ENCODE data around the gene WDFY4. TPM values are rescaled to one million over a fixed set of nuclear protein-coding genes. Genes with fewer than 3 reads are reported as not detected.

The WDFY4 gene
- total RNA-seq, 1 donor from 2014 or later: 0.25 TPM

GRCh38 chr10:49029666-49030065 lies 345.0 kb downstream of the WDFY4 start:
- Histone ChIP-seq H3K9ac (ENCODE audit: low read length) (no peak overlapping the region), H2AFZ (ENCODE audit: low read depth, low read length) (no peak overlapping the region), H3K27ac (ENCODE audit: low read depth, low read length) (no peak overlapping the region), H3K36me3 (ENCODE audit: insufficient read depth, low read length) (no peaks in the 10 kb centered on the region), H3K79me2 (ENCODE audit: insufficient read depth, low read length) (no peaks in the 10 kb centered on the region), H4K20me1 (ENCODE audit: insufficient read depth, low read length) (no peaks in the 10 kb centered on the region), H3K4me2 (ENCODE audit: low read length) (no peak overlapping the region), H3K27me3 (ENCODE audit: insufficient read depth, low read length) (no peaks in the 10 kb centered on the region), H3K4me1 (ENCODE audit: insufficient read depth, low read length) (no peaks in the 10 kb centered on the region), H3K9me3 (ENCODE audit: insufficient read depth, low read depth, low read length) (no peaks in the 10 kb centered on the region), H3K4me3 (ENCODE audit: insufficient read depth, low read depth, low read length) (no peak overlapping the region)
- H3K36me3 Mint-ChIP-seq (ENCODE audit: low read depth, unreplicated experiment): no peaks in the 10 kb centered on the region
- H3K4me1 Mint-ChIP-seq (ENCODE audit: low read depth, unreplicated experiment): no peaks in the 10 kb centered on the region
- no peak for DNase-seq (ENCODE audit: low read depth)
- H3K9me3 Mint-ChIP-seq (ENCODE audit: unreplicated experiment): no peaks in the 10 kb centered on the region
- H3K4me3 Mint-ChIP-seq (ENCODE audit: unreplicated experiment): no peak overlapping the region
- TF ChIP-seq CTCF (IDR thresholded peaks at IDR 0.05; ENCODE audit: insufficient read depth, low read depth, low read length) (no peak), EZH2 (IDR thresholded peaks at IDR 0.05; ENCODE audit: insufficient read depth, low read length) (no peak)
- peaks cover 27% of the 10 kb centered on the region for H3K27me3 Mint-ChIP-seq (ENCODE audit: low read depth, unreplicated experiment)
- H3K27ac Mint-ChIP-seq (ENCODE audit: unreplicated experiment): no peak overlapping the region
- FAIRE-seq: no peak

Small RNA genes within 50 kb of the gene (microRNA-seq; reads per million reads assigned to microRNA genes)
- gene MIR4294: not detected

Other genes with a start within 250 kb of the WDFY4 start
- gene ARHGAP22, start 79.8 kb upstream of the WDFY4 start, total RNA-seq: 4.7 and 6.2 TPM in 2 replicates

Data from astrocyte (in vitro differentiated cells and primary cell).